H1 (cell line): ENCODE measurements around the gene AOAH. TPM values are rescaled to one million over a fixed set of nuclear protein-coding genes. Genes with fewer than 3 reads are reported as not detected.

ENCODE experiments used
- CTCF ChIA-PET: fragments of 300-600 bp; sonication (Branson Sonifier 250); formaldehyde crosslinking; loops from one replicate; lab custom pipeline; 2021; ENCODE audit not compliant: partially characterized antibody; lab: Charles Lee
- POLR2A ChIA-PET: fragments of 300-600 bp; sonication (Branson Sonifier 250); formaldehyde crosslinking; loops from one replicate; lab custom pipeline; 2021; ENCODE audit warnings: inconsistent platforms; ENCODE audit not compliant: partially characterized antibody; lab: Charles Lee
- DNase-seq, 2 experiments: peaks; one replicate each; pipeline versions ENCODE4 v3.0.0 to v3.0.0-alpha.2; 2010 to 2022; ENCODE audit warnings: low spot score in 2 of 2, low read depth in 1 of 2, mixed read lengths in 1 of 2
- FAIRE-seq: peaks from 2 replicates; lab custom pipeline; 2011; peaks lifted over from hg19 to GRCh38; lab: Jason Lieb, UNC
- H2AFZ ChIP-seq: 2 replicates; pipeline ENCODE4 v1.8.1; 2012; ENCODE audit warnings: low read length, inconsistent platforms
- H2AK5ac ChIP-seq: 2 replicates; pipeline ENCODE4 v1.6.1; 2013; ENCODE audit warnings: low read depth, low read length
- H2BK120ac ChIP-seq: replicated peaks from 2 replicates; pipeline ENCODE3; 2013; ENCODE audit warnings: low read depth, low read length, inconsistent platforms
- H2BK12ac ChIP-seq: 2 replicates; pipeline ENCODE4 v1.6.1; 2013; ENCODE audit warnings: low read depth, low read length
- H2BK15ac ChIP-seq: 2 replicates; pipeline ENCODE4 v1.6.1; 2013; ENCODE audit warnings: low read length
- H2BK20ac ChIP-seq: 2 replicates; pipeline ENCODE4 v1.6.1; 2013; ENCODE audit warnings: low read length
- H2BK5ac ChIP-seq: 2 replicates; pipeline ENCODE4 v1.6.1; 2013; ENCODE audit warnings: low read depth, low read length
- H3K14ac ChIP-seq: 2 replicates; pipeline ENCODE4 v1.6.1; 2013; ENCODE audit warnings: inconsistent platforms; ENCODE audit not compliant: insufficient read length
- H3K18ac ChIP-seq: 2 replicates; pipeline ENCODE4 v1.6.1; 2013; ENCODE audit warnings: low read length; ENCODE audit errors: extremely low read depth
- H3K23ac ChIP-seq: 2 replicates; pipeline ENCODE4 v1.6.1; 2013; ENCODE audit warnings: inconsistent platforms; ENCODE audit not compliant: insufficient read length
- H3K23me2 ChIP-seq: 2 replicates; pipeline ENCODE4 v1.6.1; 2013; ENCODE audit warnings: low read depth, low read length
- H3K27ac ChIP-seq: 2 replicates; pipeline ENCODE4 v1.6.1; 2011; ENCODE audit warnings: low read depth, low read length, inconsistent platforms
- H3K27me3 ChIP-seq, 4 experiments: replicated peaks in 1 of 4; 1 replicate in 1 of 4; 2 replicates in 3 of 4; pipeline versions ENCODE4 v1.6.1 to v1.8.1; 2011 to 2013; ENCODE audit warnings: low read length in 3 of 4, mild to moderate bottlenecking in 3 of 4, inconsistent platforms in 2 of 4, mixed read lengths in 2 of 4, moderate library complexity in 1 of 4; ENCODE audit not compliant: control insufficient read depth in 3 of 4, insufficient read depth in 3 of 4; ENCODE audit errors: extremely low read depth in 1 of 4
- H3K36me3 ChIP-seq, 4 experiments: 2 replicates each; pipeline versions ENCODE4 v1.6.1 to v1.8.1; 2011 to 2013; ENCODE audit warnings: mild to moderate bottlenecking in 4 of 4, low read length in 3 of 4, moderate library complexity in 2 of 4, control low read depth in 1 of 4, inconsistent platforms in 1 of 4; ENCODE audit not compliant: insufficient read depth in 4 of 4, control insufficient read depth in 2 of 4
- H3K4ac ChIP-seq: replicated peaks from 2 replicates; pipeline ENCODE3; 2013; ENCODE audit warnings: low read length, low read depth, mixed read lengths, inconsistent platforms; ENCODE audit not compliant: insufficient read length
- H3K4me1 ChIP-seq, 4 experiments: replicated peaks in 1 of 4; 1 replicate in 1 of 4; 2 replicates in 3 of 4; pipeline versions ENCODE4 v1.6.1 to v1.8.1; 2011 to 2013; ENCODE audit warnings: low read length in 3 of 4, inconsistent platforms in 2 of 4, mixed read lengths in 1 of 4; ENCODE audit not compliant: insufficient read depth in 4 of 4, control insufficient read depth in 3 of 4
- H3K4me2 ChIP-seq, 2 experiments: 2 replicates each; pipeline versions ENCODE4 v1.6.1 to v1.8.1; 2011 to 2013; ENCODE audit warnings: low read depth in 2 of 2, low read length in 2 of 2, control low read depth in 1 of 2, inconsistent platforms in 1 of 2, mild to moderate bottlenecking in 1 of 2; ENCODE audit not compliant: insufficient read depth in 1 of 2
- H3K4me3 ChIP-seq, 4 experiments: fragments of 200-600, 300-600 bp in 1 of 4; sonication (generic), shearing (Covaris generic), sonication (Bioruptor Twin) in 1 of 4; 2 replicates each; pipeline versions ENCODE4 v1.5.1 to v1.8.1; 2011 to 2016; ENCODE audit warnings: low read length in 4 of 4, low read depth in 3 of 4, control low read depth in 2 of 4, inconsistent platforms in 2 of 4, mild to moderate bottlenecking in 2 of 4, mixed read lengths in 1 of 4, moderate library complexity in 1 of 4; ENCODE audit not compliant: insufficient read depth in 2 of 4; ENCODE audit errors: extremely low read depth in 1 of 4
- H3K56ac ChIP-seq: replicated peaks from 2 replicates; pipeline ENCODE3; 2013; ENCODE audit warnings: low read depth, mild to moderate bottlenecking, mixed read lengths, low read length, inconsistent platforms; ENCODE audit not compliant: insufficient read length
- H3K79me1 ChIP-seq: 2 replicates; pipeline ENCODE4 v1.6.1; 2013; ENCODE audit warnings: low read depth, low read length, control low read depth
- H3K79me2 ChIP-seq, 2 experiments: 2 replicates each; pipeline versions ENCODE4 v1.6.1 to v1.8.1; 2012 to 2013; ENCODE audit warnings: low read length in 2 of 2, mild to moderate bottlenecking in 2 of 2, inconsistent platforms in 1 of 2; ENCODE audit not compliant: insufficient read depth in 2 of 2, control insufficient read depth in 1 of 2
- H3K9ac ChIP-seq, 4 experiments: replicated peaks in 1 of 4; 1 replicate in 1 of 4; 2 replicates in 3 of 4; pipeline versions ENCODE4 v1.6.1 to v1.8.1; 2011 to 2013; ENCODE audit warnings: low read depth in 3 of 4, low read length in 3 of 4, control low read depth in 2 of 4, mild to moderate bottlenecking in 2 of 4, moderate library complexity in 2 of 4, inconsistent platforms in 1 of 4; ENCODE audit errors: extremely low read depth in 1 of 4
- H3K9me3 ChIP-seq, 2 experiments: 2 replicates each; pipeline versions ENCODE4 v1.6.1 to v1.8.1; 2012 to 2013; ENCODE audit warnings: mild to moderate bottlenecking in 2 of 2, moderate library complexity in 2 of 2, control low read depth in 1 of 2, inconsistent platforms in 1 of 2, low read depth in 1 of 2, low read length in 1 of 2, mixed read lengths in 1 of 2; ENCODE audit not compliant: insufficient read depth in 2 of 2
- H4K20me1 ChIP-seq, 2 experiments: replicated peaks in 1 of 2; 2 replicates each; pipeline versions ENCODE3 to v1.8.1; 2011 to 2013; ENCODE audit warnings: inconsistent platforms in 2 of 2, low read length in 2 of 2, mild to moderate bottlenecking in 1 of 2; ENCODE audit not compliant: insufficient read depth in 2 of 2, control insufficient read depth in 1 of 2
- H4K5ac ChIP-seq: 2 replicates; pipeline ENCODE4 v1.6.1; 2013; ENCODE audit warnings: low read length, low read depth, mixed read lengths, inconsistent platforms; ENCODE audit not compliant: insufficient read length
- H4K8ac ChIP-seq: 2 replicates; pipeline ENCODE4 v1.8.0; 2013; ENCODE audit warnings: mild to moderate bottlenecking, moderate library complexity, low read length, inconsistent platforms; ENCODE audit not compliant: insufficient read depth; ENCODE audit errors: extremely low read depth
- H4K91ac ChIP-seq: replicated peaks from 2 replicates; pipeline ENCODE3; 2013; ENCODE audit warnings: low read length, mixed read lengths, inconsistent platforms; ENCODE audit not compliant: insufficient read length
- ATF3 ChIP-seq: IDR thresholded peaks from 2 replicates; pipeline ENCODE4 v1.6.1; 2011; ENCODE audit warnings: low read depth, mild to moderate bottlenecking, low read length; ENCODE audit not compliant: insufficient read depth
- CBX5 ChIP-seq: fragments of 300-800, 300-1000 bp; sonication (generic); IDR thresholded peaks from 2 replicates; pipeline ENCODE4 v1.7.1; 2016; ENCODE audit warnings: antibody characterized with exemption, low read length, low read depth
- E2F6 ChIP-seq: IDR thresholded peaks from 2 replicates; pipeline ENCODE4 v1.6.1; 2012; ENCODE audit warnings: inconsistent platforms
- EZH2 ChIP-seq: fragments of 200-600 bp; sonication (generic); IDR thresholded peaks from 2 replicates; pipeline ENCODE4 v1.7.1; 2012; ENCODE audit warnings: low read depth, mild to moderate bottlenecking, moderate library complexity, low read length, inconsistent platforms; ENCODE audit not compliant: severe bottlenecking
- JUND ChIP-seq: IDR thresholded peaks from 2 replicates; pipeline ENCODE4 v1.6.1; 2011; ENCODE audit warnings: mild to moderate bottlenecking, improper control_type of control experiment, low read length
- KDM4A ChIP-seq: IDR thresholded peaks from one replicate; pipeline ENCODE4 v1.7.1; 2012; ENCODE audit warnings: low read depth, mild to moderate bottlenecking, moderate library complexity, low read length, inconsistent platforms; ENCODE audit not compliant: severe bottlenecking
- MAX ChIP-seq: IDR thresholded peaks from 2 replicates; pipeline ENCODE4 v1.6.1; 2012; ENCODE audit warnings: inconsistent platforms
- POLR2AphosphoS5 ChIP-seq: IDR thresholded peaks from 2 replicates; pipeline ENCODE4 v1.6.1; 2011; ENCODE audit warnings: low read depth, low read length
- SIX5 ChIP-seq: IDR thresholded peaks from 2 replicates; pipeline ENCODE4 v1.6.1; 2011; ENCODE audit warnings: mild to moderate bottlenecking, low read depth, low read length
- SP2 ChIP-seq: IDR thresholded peaks from 2 replicates; pipeline ENCODE4 v1.6.1; 2012; ENCODE audit warnings: mild to moderate bottlenecking, low read length, inconsistent platforms
- SUZ12 ChIP-seq: fragments of 200-600 bp; sonication (generic); IDR thresholded peaks from 2 replicates; pipeline ENCODE4 v1.6.1; 2012; ENCODE audit warnings: mild to moderate bottlenecking, inconsistent platforms, low read length, moderate library complexity, mixed read lengths
- YY1 ChIP-seq: IDR thresholded peaks from 2 replicates; pipeline ENCODE4 v1.6.1; 2011; ENCODE audit warnings: low read depth, mild to moderate bottlenecking, low read length
- WGBS, 2 experiments: shearing (Covaris generic) in 1 of 2; methylation state at CpG; one replicate each; pipeline versions ENCODE4 v1.1.6 to v1.1.7; 2013 to 2015; ENCODE audit warnings: low lambda C conversion rate in 2 of 2, mixed read lengths in 2 of 2, inconsistent platforms in 1 of 2, low coverage in 1 of 2, missing lambda C conversion rate in 1 of 2; ENCODE audit not compliant: insufficient replicate concordance in 2 of 2, insufficient coverage in 1 of 2, insufficient read length in 1 of 2; ENCODE audit errors: extremely low coverage in 1 of 2, missing lambda C conversion rate in 1 of 2; 5-methylcytosine and 5-hydroxymethylcytosine counted together
- polyA plus RNA-seq, 7 experiments: library from polyadenylated mRNA; depleted of rRNA in 3 of 7; stranded (reverse) in 5 of 7; unstranded in 2 of 7; fragments of >200 nt in 5 of 7; fragments of 200-250 nt in 2 of 7; gene quantifications; 1 replicate in 5 of 7; 2 replicates in 1 of 7; 4 replicates in 1 of 7; pipeline versions ENCODE4 v1.2.1 to v1.2.3, GENCODE V29; 2011 to 2013; ENCODE audit warnings: missing spikeins in 2 of 7, mixed read lengths in 2 of 7
- total RNA-seq: library from RNA; stranded (reverse); fragmentation: NEBNext Ultra II Directional; extraction: Animal tissue kit (Norgen Biotek cat#: 25700); gene quantifications from 2 replicates; pipeline ENCODE4 v1.2.1, GENCODE V29; 2021

The AOAH gene
- total and polyA plus RNA-seq, 2 of the 8 experiments (the other 6 are each of a cell fraction or from before 2014, with no cell fraction given), result 0.08 TPM; not detected in 1

GRCh38 chr7:36565792-36566356 is 158.4 kb downstream of the AOAH start:
- CTCF ChIA-PET, result interaction anchor here (0.9 kb wide), 1 partner anchor 19 kb away, joined by 5 read pairs; no protein-coding TSS in a partner anchor
- H4K5ac ChIP-seq, result no peak overlapping the region
- H3K4me2 ChIP-seq, result no peak overlapping the region
- POLR2A ChIA-PET, result no interaction called here
- H3K14ac ChIP-seq, result no peak overlapping the region
- no peak overlapping the region for H2AFZ ChIP-seq
- no peaks in the 10 kb centered on the region for H4K20me1 ChIP-seq
- no peaks in the 10 kb centered on the region for H3K79me1 ChIP-seq
- H3K23me2 ChIP-seq, result no peaks in the 10 kb centered on the region
- H4K8ac ChIP-seq, result no peak overlapping the region
- no peaks in the 10 kb centered on the region for H3K27me3 ChIP-seq
- peaks cover 2 to 7% of the 10 kb centered on the region in 2 experiments; a peak in 1 of 4 replicates for H3K9me3 ChIP-seq
- no peak overlapping the region for H3K27ac ChIP-seq
- no peak overlapping the region for H3K4me3 ChIP-seq
- H4K91ac ChIP-seq, result no peak overlapping the region
- H3K79me2 ChIP-seq, result no peaks in the 10 kb centered on the region
- 93% methylated on average over 5 of the region's 5 CpGs; no CpG with 5 or more reads in 1 of the 2 experiments for WGBS, 2 experiments
- H2BK20ac ChIP-seq, result no peak overlapping the region
- H3K56ac ChIP-seq, result no peak overlapping the region
- H3K9ac ChIP-seq, result no peak overlapping the region
- no peaks in the 10 kb centered on the region for H3K36me3 ChIP-seq
- H2BK120ac ChIP-seq, result no peak overlapping the region
- H3K4ac ChIP-seq, result no peak overlapping the region
- no peak overlapping the region for H3K18ac ChIP-seq
- no peak for DNase-seq
- FAIRE-seq, result no peak
- no peak overlapping the region for H3K23ac ChIP-seq
- no peak overlapping the region for H2BK15ac ChIP-seq
- H2BK5ac ChIP-seq, result no peak overlapping the region
- peaks cover 0 to 19% (median 2%) of the 10 kb centered on the region in 4 experiments; a peak in 3 of 7 replicates for H3K4me1 ChIP-seq
- H2BK12ac ChIP-seq, result no peak overlapping the region
- H2AK5ac ChIP-seq, result no peak overlapping the region
- TF ChIP-seq SIX5 (no peak), MAX (no peak), E2F6 (no peak), YY1 (no peak), POLR2AphosphoS5 (no peak), SP2 (no peak), JUND (no peak), KDM4A (no peak), EZH2 (no peak), ATF3 (no peak), CBX5 (no peak), SUZ12 (no peak)
